H9 (cell line): ENCODE data around the gene CACNA2D3. TPM values are rescaled to one million over a fixed set of nuclear protein-coding genes. Genes with fewer than 3 reads are reported as not detected.

Experiments used
- DNase-seq: peaks from one replicate; pipeline ENCODE4 v3.0.0-alpha.2; 2017
- H2AFZ ChIP-seq: one replicate; pipeline ENCODE4 v1.6.1; 2013; ENCODE audit warnings: mild to moderate bottlenecking, low read length, control low read depth, moderate library complexity
- H2AK5ac ChIP-seq: 2 replicates; pipeline ENCODE4 v1.6.1; 2013; ENCODE audit warnings: low read length, control low read depth, mixed read lengths; ENCODE audit not compliant: insufficient read length
- H2BK120ac ChIP-seq: one replicate; pipeline ENCODE4 v1.6.1; 2013; ENCODE audit warnings: low read depth, mild to moderate bottlenecking, low read length, control low read depth, inconsistent platforms; ENCODE audit not compliant: poor library complexity, severe bottlenecking
- H2BK12ac ChIP-seq: 2 replicates; pipeline ENCODE4 v1.6.1; 2013; ENCODE audit warnings: low read length, control low read depth, mixed read lengths, low read depth; ENCODE audit not compliant: insufficient read length
- H2BK15ac ChIP-seq: 2 replicates; pipeline ENCODE4 v1.6.1; 2013; ENCODE audit warnings: low read depth, low read length, control low read depth
- H2BK20ac ChIP-seq: one replicate; pipeline ENCODE4 v1.6.1; 2013; ENCODE audit warnings: low read depth, mild to moderate bottlenecking, low read length, control low read depth, inconsistent platforms; ENCODE audit not compliant: poor library complexity, severe bottlenecking
- H2BK5ac ChIP-seq: 2 replicates; pipeline ENCODE4 v1.6.1; 2013; ENCODE audit warnings: low read length, control low read depth, mixed read lengths; ENCODE audit not compliant: insufficient read length
- H3K14ac ChIP-seq: 2 replicates; pipeline ENCODE4 v1.6.1; 2013; ENCODE audit warnings: low read length, control low read depth; ENCODE audit not compliant: insufficient read depth
- H3K18ac ChIP-seq: 2 replicates; pipeline ENCODE4 v1.6.1; 2013; ENCODE audit warnings: low read depth, mild to moderate bottlenecking, mixed read lengths, low read length, control low read depth; ENCODE audit not compliant: insufficient read length
- H3K23ac ChIP-seq: 2 replicates; pipeline ENCODE4 v1.6.1; 2013; ENCODE audit warnings: low read length, control low read depth, mixed read lengths, low read depth; ENCODE audit not compliant: insufficient read length
- H3K23me2 ChIP-seq: 2 replicates; pipeline ENCODE4 v1.6.1; 2013; ENCODE audit warnings: low read depth, mild to moderate bottlenecking, mixed read lengths, low read length, control low read depth; ENCODE audit not compliant: insufficient read length, poor library complexity, severe bottlenecking
- H3K27ac ChIP-seq: 2 replicates; pipeline ENCODE4 v1.5.1; 2013; ENCODE audit warnings: low read length, control low read depth, mixed read lengths, low read depth; ENCODE audit not compliant: insufficient read length
- H3K27me3 ChIP-seq: 2 replicates; pipeline ENCODE4 v1.6.1; 2013; ENCODE audit warnings: low read length, control low read depth, inconsistent platforms; ENCODE audit not compliant: insufficient read depth
- H3K4ac ChIP-seq: 2 replicates; pipeline ENCODE4 v1.6.1; 2013; ENCODE audit warnings: low read depth, mild to moderate bottlenecking, control low read depth, inconsistent platforms, low read length, moderate library complexity
- H3K4me1 ChIP-seq: 2 replicates; pipeline ENCODE4 v1.6.1; 2013; ENCODE audit warnings: low read length, control low read depth, inconsistent platforms; ENCODE audit not compliant: insufficient read depth
- H3K4me2 ChIP-seq: 2 replicates; pipeline ENCODE4 v1.6.1; 2013; ENCODE audit warnings: low read length, control low read depth, mixed read lengths; ENCODE audit not compliant: insufficient read length, insufficient read depth
- H3K56ac ChIP-seq: 2 replicates; pipeline ENCODE4 v1.6.1; 2013; ENCODE audit warnings: low read depth, mild to moderate bottlenecking, mixed read lengths, low read length, control low read depth; ENCODE audit not compliant: insufficient read length
- H3K79me1 ChIP-seq: 2 replicates; pipeline ENCODE4 v1.6.1; 2013; ENCODE audit warnings: low read depth, mild to moderate bottlenecking, moderate library complexity, low read length, control low read depth, inconsistent platforms; ENCODE audit not compliant: insufficient read depth, poor library complexity, severe bottlenecking
- H3K79me2 ChIP-seq: 2 replicates; pipeline ENCODE4 v1.6.1; 2013; ENCODE audit warnings: low read length, control low read depth, inconsistent platforms; ENCODE audit not compliant: insufficient read depth
- H3K9ac ChIP-seq: 2 replicates; pipeline ENCODE4 v1.6.1; 2013; ENCODE audit warnings: low read length, control low read depth, mixed read lengths; ENCODE audit not compliant: insufficient read length; ENCODE audit errors: extremely low read depth
- H3K9me3 ChIP-seq: one replicate; pipeline ENCODE4 v1.6.1; 2013; ENCODE audit warnings: low read depth, low read length, inconsistent platforms; ENCODE audit not compliant: control insufficient read depth
- H3T11ph ChIP-seq: one replicate; pipeline ENCODE4 v1.6.1; 2013; ENCODE audit warnings: mild to moderate bottlenecking, low read length, control low read depth, inconsistent platforms
- H4K20me1 ChIP-seq: one replicate; pipeline ENCODE4 v1.6.1; 2013; ENCODE audit not compliant: control insufficient read depth, insufficient read length, insufficient read depth
- H4K5ac ChIP-seq: 2 replicates; pipeline ENCODE4 v1.6.1; 2013; ENCODE audit warnings: low read depth, mild to moderate bottlenecking, mixed read lengths, low read length, control low read depth; ENCODE audit not compliant: insufficient read length
- H4K8ac ChIP-seq: replicated peaks from 2 replicates; pipeline ENCODE4 v1.6.1; 2013; ENCODE audit warnings: low read length, control low read depth, mixed read lengths, low read depth; ENCODE audit not compliant: insufficient read length
- H4K91ac ChIP-seq: 2 replicates; pipeline ENCODE4 v1.6.1; 2013; ENCODE audit warnings: low read depth, mild to moderate bottlenecking, moderate library complexity, mixed read lengths, low read length, control low read depth; ENCODE audit not compliant: insufficient read length
- H3K27ac Mint-ChIP-seq, 3 experiments: 2 replicates in 2 of 3; 3 replicates in 1 of 3; pipeline ENCODE4 v1.8.0; 2020 to 2021; ENCODE audit warnings: mixed read lengths in 3 of 3, mild to moderate bottlenecking in 1 of 3, moderate library complexity in 1 of 3
- H3K27me3 Mint-ChIP-seq: 2 replicates; pipeline ENCODE4 v1.8.0; 2021; ENCODE audit warnings: low read depth, mild to moderate bottlenecking, moderate library complexity, mixed read lengths
- H3K36me3 Mint-ChIP-seq, 3 experiments: 2 replicates in 2 of 3; 3 replicates in 1 of 3; pipeline ENCODE4 v1.8.0; 2020 to 2021; ENCODE audit warnings: low read depth in 3 of 3, mixed read lengths in 3 of 3; ENCODE audit not compliant: insufficient read depth in 1 of 3
- H3K4me1 Mint-ChIP-seq, 2 experiments: 2 replicates each; pipeline ENCODE4 v1.8.0; 2020; ENCODE audit warnings: mixed read lengths in 2 of 2
- H3K4me3 Mint-ChIP-seq, 2 experiments: 2 replicates in 1 of 2; 3 replicates in 1 of 2; pipeline ENCODE4 v1.8.0; 2020 to 2021; ENCODE audit warnings: mild to moderate bottlenecking in 2 of 2, mixed read lengths in 2 of 2, moderate library complexity in 1 of 2
- H3K9me3 Mint-ChIP-seq, 2 experiments: 2 replicates in 1 of 2; 3 replicates in 1 of 2; pipeline ENCODE4 v1.8.0; 2020; ENCODE audit warnings: mild to moderate bottlenecking in 2 of 2, mixed read lengths in 2 of 2, moderate library complexity in 1 of 2
- WGBS: extraction: QIAGEN DNeasy Blood & Tissue Kit; methylation state at CpG from one replicate; pipeline ENCODE4 v1.1.7; 2013; ENCODE audit warnings: missing lambda C conversion rate, low lambda C conversion rate, mixed read lengths; ENCODE audit not compliant: insufficient read length; ENCODE audit errors: extremely low coverage; 5-methylcytosine and 5-hydroxymethylcytosine counted together
- total RNA-seq: library from RNA; stranded (reverse); gene quantifications from 2 replicates; pipeline ENCODE4 v1.2.1, GENCODE V29; 2021
- TF ChIP-seq, protein P1 (sequence below): fragments of 200-600 bp; sonication (generic); conservative IDR thresholded peaks from 3 replicates; pipeline ENCODE4 v1.8.0; 2021; ENCODE audit warnings: antibody characterized with exemption, mild to moderate bottlenecking

CACNA2D3 gene
- total RNA-seq, 1 experiment from 2014 or later = 3.2 TPM

- Histone ChIP-seq H2BK20ac (no peak overlapping the region), H3K9ac (no peak overlapping the region), H3K18ac (no peak overlapping the region), H2BK15ac (no peak overlapping the region), H3K14ac (no peak overlapping the region), H2BK12ac (no peak overlapping the region), H2BK120ac (no peak overlapping the region), H4K5ac (no peak overlapping the region), H3T11ph (no peak overlapping the region), H2BK5ac (no peak overlapping the region), H3K4ac (no peak overlapping the region), H2AFZ (no peak overlapping the region), H3K79me1 (no peaks in the 10 kb centered on the region), H4K20me1 (no peaks in the 10 kb centered on the region), H3K56ac (no peak overlapping the region), H3K4me2 (no peak overlapping the region), H2AK5ac (no peak overlapping the region), H4K91ac (no peak overlapping the region), H3K4me1 (no peaks in the 10 kb centered on the region), H3K23ac (no peak overlapping the region), H3K9me3 (no peaks in the 10 kb centered on the region), H3K27me3 (no peaks in the 10 kb centered on the region), H3K79me2 (no peaks in the 10 kb centered on the region), H3K27ac (no peak overlapping the region), H3K23me2 (no peaks in the 10 kb centered on the region), H4K8ac (no peak overlapping the region)
- peaks cover 5 to 6% of the 10 kb centered on the region in 2 experiments; a peak in 2 of 4 replicates for H3K4me1 Mint-ChIP-seq
- WGBS = no CpG with 5 or more reads among the region's 5 CpGs
- H3K4me3 Mint-ChIP-seq = no peak overlapping the region
- H3K9me3 Mint-ChIP-seq = peaks cover 2 to 7% of the 10 kb centered on the region in 2 experiments; a peak in 4 of 5 replicates
- H3K36me3 Mint-ChIP-seq = peaks cover 0 to 5% (median 3%) of the 10 kb centered on the region in 3 experiments; a peak in 3 of 7 replicates
- no peak for DNase-seq
- H3K27me3 Mint-ChIP-seq = no peaks in the 10 kb centered on the region
- TF ChIP-seq, protein P1, sequence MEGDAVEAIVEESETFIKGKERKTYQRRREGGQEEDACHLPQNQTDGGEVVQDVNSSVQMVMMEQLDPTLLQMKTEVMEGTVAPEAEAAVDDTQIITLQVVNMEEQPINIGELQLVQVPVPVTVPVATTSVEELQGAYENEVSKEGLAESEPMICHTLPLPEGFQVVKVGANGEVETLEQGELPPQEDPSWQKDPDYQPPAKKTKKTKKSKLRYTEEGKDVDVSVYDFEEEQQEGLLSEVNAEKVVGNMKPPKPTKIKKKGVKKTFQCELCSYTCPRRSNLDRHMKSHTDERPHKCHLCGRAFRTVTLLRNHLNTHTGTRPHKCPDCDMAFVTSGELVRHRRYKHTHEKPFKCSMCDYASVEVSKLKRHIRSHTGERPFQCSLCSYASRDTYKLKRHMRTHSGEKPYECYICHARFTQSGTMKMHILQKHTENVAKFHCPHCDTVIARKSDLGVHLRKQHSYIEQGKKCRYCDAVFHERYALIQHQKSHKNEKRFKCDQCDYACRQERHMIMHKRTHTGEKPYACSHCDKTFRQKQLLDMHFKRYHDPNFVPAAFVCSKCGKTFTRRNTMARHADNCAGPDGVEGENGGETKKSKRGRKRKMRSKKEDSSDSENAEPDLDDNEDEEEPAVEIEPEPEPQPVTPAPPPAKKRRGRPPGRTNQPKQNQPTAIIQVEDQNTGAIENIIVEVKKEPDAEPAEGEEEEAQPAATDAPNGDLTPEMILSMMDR = no peak
- no peak overlapping the region for H3K27ac Mint-ChIP-seq
Observed at GRCh38 chr3:54527521-54527920, 405.2 kb downstream of the CACNA2D3 start.
